Smooth muscle cell (in vitro differentiated cells): Measurements from ENCODE around the gene SEC14L2. TPM values are rescaled to one million over a fixed set of nuclear protein-coding genes. Genes with fewer than 3 reads are reported as not detected.
A peak's percentile ranks its signal among the peaks of the same experiment; 100 is the strongest.

Experiments used
- DNase-seq: peaks from one replicate; lab custom pipeline; 2025; ENCODE audit not compliant: unreplicated experiment; lab: John Stamatoyannopoulos, UW
- H2AFZ ChIP-seq: fragments of 200-600 bp; sonication (generic); 2 replicates; pipeline ENCODE4 v1.6.0; 2016; ENCODE audit warnings: antibody characterized with exemption, low read depth, mild to moderate bottlenecking
- H3F3A ChIP-seq: fragments of 200-600 bp; sonication (generic); 2 replicates; pipeline ENCODE4 v1.6.0; 2017; ENCODE audit warnings: antibody characterized with exemption, low read depth
- H3K27ac ChIP-seq: fragments of 200-600 bp; sonication (generic); 2 replicates; pipeline ENCODE4 v1.5.1; 2016; ENCODE audit warnings: low read depth, mild to moderate bottlenecking
- H3K27me3 ChIP-seq: fragments of 200-600 bp; sonication (generic); 2 replicates; pipeline ENCODE4 v1.6.1; 2016; ENCODE audit warnings: low read depth, mild to moderate bottlenecking
- H3K36me3 ChIP-seq: fragments of 200-600 bp; sonication (generic); 2 replicates; pipeline ENCODE4 v1.5.1; 2016; ENCODE audit warnings: low read depth
- H3K4me1 ChIP-seq: fragments of 200-600 bp; sonication (generic); 2 replicates; pipeline ENCODE4 v1.5.1; 2016; ENCODE audit warnings: low read depth
- H3K4me2 ChIP-seq: fragments of 200-600 bp; sonication (generic); 2 replicates; pipeline ENCODE4 v1.6.0; 2016; ENCODE audit warnings: mild to moderate bottlenecking
- H3K4me3 ChIP-seq: fragments of 200-600 bp; sonication (generic); 2 replicates; pipeline ENCODE4 v1.5.1; 2016; ENCODE audit warnings: mild to moderate bottlenecking
- H3K79me2 ChIP-seq: fragments of 200-600 bp; sonication (generic); 2 replicates; pipeline ENCODE4 v1.6.0; 2016; ENCODE audit warnings: low read depth, mild to moderate bottlenecking
- H3K9ac ChIP-seq: fragments of 200-600 bp; sonication (generic); 2 replicates; pipeline ENCODE4 v1.6.0; 2016; ENCODE audit warnings: low read depth
- H3K9me3 ChIP-seq: fragments of 200-600 bp; sonication (generic); replicated peaks from 2 replicates; pipeline ENCODE4 v1.5.1; 2016; ENCODE audit warnings: low read depth
- H4K20me1 ChIP-seq: fragments of 200-600 bp; sonication (generic); 2 replicates; pipeline ENCODE4 v1.6.0; 2016; ENCODE audit warnings: low read depth
- WGBS: methylation state at CpG from one replicate; pipeline ENCODE4 v1.1.7; 2016; ENCODE audit warnings: low lambda C conversion rate; 5-methylcytosine and 5-hydroxymethylcytosine counted together
- polyA plus RNA-seq: library from polyadenylated mRNA; unstranded; fragments of >200 nt; fragmentation: Nextera tagmentation; extraction: Ambion mirVana; gene quantifications from 2 replicates; pipeline ENCODE4 v1.2.1, GENCODE V29; 2016
- total RNA-seq: library from RNA; depleted of rRNA; stranded (reverse); fragments of >200 nt; gene quantifications from 2 replicates; pipeline ENCODE4 v1.2.3, GENCODE V29; 2014
- TF ChIP-seq, protein P1 (sequence below): fragments of 200-600 bp; sonication (generic); IDR thresholded peaks from 2 replicates; pipeline ENCODE4 v1.5.1; 2017; ENCODE audit warnings: borderline replicate concordance, mild to moderate bottlenecking, antibody characterized with exemption; ENCODE audit not compliant: insufficient read depth, poor library complexity, severe bottlenecking

The SEC14L2 gene
- total and polyA plus RNA-seq, 2 experiments from 2014 or later = 8.2 to 15.1 TPM

DNA sequence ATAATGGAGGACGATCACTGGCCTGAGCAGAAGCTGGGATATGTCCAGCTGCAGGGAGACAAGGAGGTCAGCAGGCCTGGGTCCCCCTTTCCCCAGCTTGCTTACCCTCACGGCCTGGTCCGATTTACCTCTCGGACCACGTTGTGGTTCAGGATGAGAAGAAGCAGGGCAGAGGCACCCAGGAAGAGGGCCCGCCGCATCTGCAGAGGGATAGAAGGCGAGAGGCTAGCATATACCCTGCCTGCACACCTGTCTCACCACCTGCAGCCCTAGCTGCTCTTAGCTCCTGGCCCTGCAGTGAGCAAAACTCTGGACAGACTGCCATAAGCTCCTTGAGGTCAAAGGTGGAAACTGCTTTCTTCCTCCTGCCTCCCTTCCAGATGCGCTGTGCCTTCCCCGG, 10.9 kb upstream of the SEC14L2 start:
- Histone ChIP-seq H3K9ac (no peak overlapping the region), H3K4me3 (no peak overlapping the region), H3K27ac (no peak overlapping the region), H2AFZ (no peak overlapping the region), H3K27me3 (no peaks in the 10 kb centered on the region), H3F3A (no peaks in the 10 kb centered on the region), H3K4me1 (peaks cover 7% of the 10 kb centered on the region), H3K79me2 (no peaks in the 10 kb centered on the region), H3K36me3 (no peaks in the 10 kb centered on the region), H3K9me3 (no peaks in the 10 kb centered on the region), H3K4me2 (peak overlapping the region; percentile 98), H4K20me1 (no peaks in the 10 kb centered on the region)
- no peak for DNase-seq
- TF ChIP-seq, protein P1, sequence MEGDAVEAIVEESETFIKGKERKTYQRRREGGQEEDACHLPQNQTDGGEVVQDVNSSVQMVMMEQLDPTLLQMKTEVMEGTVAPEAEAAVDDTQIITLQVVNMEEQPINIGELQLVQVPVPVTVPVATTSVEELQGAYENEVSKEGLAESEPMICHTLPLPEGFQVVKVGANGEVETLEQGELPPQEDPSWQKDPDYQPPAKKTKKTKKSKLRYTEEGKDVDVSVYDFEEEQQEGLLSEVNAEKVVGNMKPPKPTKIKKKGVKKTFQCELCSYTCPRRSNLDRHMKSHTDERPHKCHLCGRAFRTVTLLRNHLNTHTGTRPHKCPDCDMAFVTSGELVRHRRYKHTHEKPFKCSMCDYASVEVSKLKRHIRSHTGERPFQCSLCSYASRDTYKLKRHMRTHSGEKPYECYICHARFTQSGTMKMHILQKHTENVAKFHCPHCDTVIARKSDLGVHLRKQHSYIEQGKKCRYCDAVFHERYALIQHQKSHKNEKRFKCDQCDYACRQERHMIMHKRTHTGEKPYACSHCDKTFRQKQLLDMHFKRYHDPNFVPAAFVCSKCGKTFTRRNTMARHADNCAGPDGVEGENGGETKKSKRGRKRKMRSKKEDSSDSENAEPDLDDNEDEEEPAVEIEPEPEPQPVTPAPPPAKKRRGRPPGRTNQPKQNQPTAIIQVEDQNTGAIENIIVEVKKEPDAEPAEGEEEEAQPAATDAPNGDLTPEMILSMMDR = no peak
- 93% methylated on average over 10 of the region's 10 CpGs for WGBS

DNA sequence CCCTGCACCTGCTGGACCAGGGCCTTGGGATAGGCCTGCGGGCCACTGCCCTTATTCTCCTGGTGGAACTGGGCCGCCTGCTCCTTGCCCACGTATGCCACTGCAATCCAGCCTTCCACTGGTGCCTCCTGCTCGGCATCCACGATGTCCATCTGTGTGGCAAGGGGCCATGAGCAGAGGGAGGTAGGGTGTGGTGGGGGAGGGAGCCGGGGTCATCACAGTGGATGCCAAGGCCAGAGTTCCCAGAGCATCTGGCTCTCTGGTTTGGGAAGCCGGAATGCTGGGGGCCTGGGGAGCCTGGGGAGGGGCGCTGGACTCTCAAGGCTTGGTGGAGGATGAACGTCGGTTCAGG, 10.2 kb upstream of the SEC14L2 start:
- peak overlapping the region; percentile 66 for H3K4me3 ChIP-seq
- peak overlapping the region; percentile 98 for H3K4me2 ChIP-seq
- no peaks in the 10 kb centered on the region for H3K79me2 ChIP-seq
- 47% methylated on average over 7 of the region's 10 CpGs for WGBS
- DNase-seq = no peak
- no peaks in the 10 kb centered on the region for H3K9me3 ChIP-seq
- H3F3A ChIP-seq = no peaks in the 10 kb centered on the region
- H3K27me3 ChIP-seq = no peaks in the 10 kb centered on the region
- no peak overlapping the region for H2AFZ ChIP-seq
- H3K27ac ChIP-seq = no peak overlapping the region
- no peaks in the 10 kb centered on the region for H4K20me1 ChIP-seq
- H3K36me3 ChIP-seq = no peaks in the 10 kb centered on the region
- no peak overlapping the region for H3K9ac ChIP-seq
- TF ChIP-seq, protein P1 = no peak
- H3K4me1 ChIP-seq = peaks cover 7% of the 10 kb centered on the region

DNA sequence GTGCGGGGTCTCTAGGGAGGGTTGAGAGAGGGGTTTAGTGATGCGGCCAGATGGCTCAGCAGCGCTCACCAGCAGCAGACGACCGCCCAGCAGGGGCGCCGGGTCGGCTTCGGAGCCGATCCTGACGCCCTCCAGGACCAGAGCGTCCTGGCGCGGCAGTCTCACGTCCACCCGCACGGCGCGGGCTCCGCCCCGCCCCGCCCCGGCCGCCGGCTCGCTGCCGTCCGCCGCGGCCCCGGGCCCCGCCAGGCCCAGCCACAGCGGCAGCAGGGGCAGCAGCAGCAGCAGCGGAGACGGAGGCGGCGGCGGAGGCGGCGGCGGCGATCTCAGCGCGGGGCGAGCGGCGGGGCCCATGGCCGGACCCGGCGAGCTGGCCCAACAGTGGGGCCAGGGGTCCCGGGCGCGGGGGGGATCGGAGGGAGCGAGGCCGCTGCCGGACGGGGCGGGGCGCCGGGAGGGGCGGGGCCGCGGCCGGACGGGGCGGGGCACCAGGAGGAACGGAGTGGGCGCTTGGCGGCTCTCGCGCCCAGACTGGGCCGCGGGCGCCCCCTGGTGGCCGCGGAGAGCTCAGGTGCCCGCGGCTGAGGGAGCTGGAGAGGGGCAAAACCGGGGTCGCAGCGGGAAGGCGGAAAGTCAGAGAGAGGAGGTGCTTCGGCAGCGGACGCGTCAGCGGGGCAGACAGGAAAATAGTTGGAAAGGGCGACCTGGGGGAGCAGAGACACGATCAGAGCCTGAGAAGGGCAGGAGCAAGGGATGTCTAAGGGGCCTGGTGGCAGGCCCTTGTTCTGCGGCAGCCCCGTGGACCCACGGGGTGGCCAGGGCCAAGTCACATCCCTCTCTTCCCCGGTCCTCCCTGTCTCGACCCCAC, 9.6 kb upstream of the SEC14L2 start, which contains the start of gene RNF215:
Gene RNF215 (minus strand): TSS at position 452 of the 868 bp plus-strand sequence. CDS start 98 bp downstream, at position 354.
- Histone ChIP-seq H3K4me1 (peaks cover 8% of the 10 kb centered on the region), H3K4me3 (peak within 1 kb of the TSS; percentile 66), H3K4me2 (peak within 1 kb of the TSS; percentile 98), H3K27ac (no peak within 1 kb of the TSS), H3K9ac (no peak within 1 kb of the TSS), H3F3A (no peaks in the 10 kb centered on the region), H3K79me2 (no peaks in the 10 kb centered on the region), H3K36me3 (no peaks in the 10 kb centered on the region), H2AFZ (peak within 1 kb of the TSS; percentile 95), H3K27me3 (no peaks in the 10 kb centered on the region), H3K9me3 (no peaks in the 10 kb centered on the region), H4K20me1 (no peaks in the 10 kb centered on the region)
- TF ChIP-seq, protein P1 = peak; percentile 95
- WGBS = 4% methylated on average over 54 of the region's 95 CpGs
- peak; percentile 72 for DNase-seq
